ENCODE measurements around the gene GLIS1. TPM values are rescaled to one million over a fixed set of nuclear protein-coding genes. Genes with fewer than 3 reads are reported as not detected.

GLIS1 gene
- polyA plus RNA-seq, 10 donors = 0.13 to 1.6 (median 0.26) TPM; not detected in 5

- no peak for DNase-seq
These were observed 188.7 kb downstream of the GLIS1 start for GRCh38 chr1:53550201-53550741.

GRCh38 chr1:53549781-53550180 is 189.2 kb downstream of the GLIS1 start:
- DNase-seq = no peak

- DNase-seq = no peak
These were observed 189.7 kb downstream of the GLIS1 start for GRCh38 chr1:53549287-53549686.

- DNase-seq = no peak
These were observed 190.9 kb downstream of the GLIS1 start for GRCh38 chr1:53548031-53548491.

GRCh38 chr1:53547231-53547790 is 191.7 kb downstream of the GLIS1 start:
- DNase-seq = no peak

- DNase-seq = no peak
These were observed 192.4 kb downstream of the GLIS1 start for GRCh38 chr1:53546409-53547155.

- peak in 2 of 3 donors; percentile 40 to 45 for DNase-seq
These were observed 193.1 kb downstream of the GLIS1 start for GRCh38 chr1:53545663-53546408.

- DNase-seq = no peak
These were observed 194.0 kb downstream of the GLIS1 start for GRCh38 chr1:53544728-53545515.

- DNase-seq = no peak
These were observed 194.9 kb downstream of the GLIS1 start for GRCh38 chr1:53543778-53544695.

- peak in 1 of 3 donors; percentile 22 for DNase-seq
These were observed 195.7 kb downstream of the GLIS1 start for GRCh38 chr1:53543130-53543777.

- no peak for DNase-seq
These were observed 196.4 kb downstream of the GLIS1 start for GRCh38 chr1:53542551-53542950.

GRCh38 chr1:53541761-53542550 is 197.0 kb downstream of the GLIS1 start:
- DNase-seq = peak; percentile 34 to 65 (median 47)

- DNase-seq = no peak
These were observed 197.7 kb downstream of the GLIS1 start for GRCh38 chr1:53541263-53541625.

- no peak for DNase-seq
These were observed 198.2 kb downstream of the GLIS1 start for GRCh38 chr1:53540604-53541262.

- DNase-seq = no peak
These were observed 199.0 kb downstream of the GLIS1 start for GRCh38 chr1:53539711-53540603.

- DNase-seq = no peak
These were observed 199.7 kb downstream of the GLIS1 start for GRCh38 chr1:53539226-53539625.

GRCh38 chr1:53536606-53537005 is 202.4 kb downstream of the GLIS1 start:
- no peak for DNase-seq

GRCh38 chr1:53535846-53536245 is 203.1 kb downstream of the GLIS1 start:
- no peak for DNase-seq

All from muscle of back (tissue), 11 donors.